ENCODE results near the gene ALDH2. TPM values are rescaled to one million over a fixed set of nuclear protein-coding genes. Genes with fewer than 3 reads are reported as not detected.

The ALDH2 gene
- total and polyA plus RNA-seq, 2 experiments from 2014 or later = 130 to 164 TPM

DNA sequence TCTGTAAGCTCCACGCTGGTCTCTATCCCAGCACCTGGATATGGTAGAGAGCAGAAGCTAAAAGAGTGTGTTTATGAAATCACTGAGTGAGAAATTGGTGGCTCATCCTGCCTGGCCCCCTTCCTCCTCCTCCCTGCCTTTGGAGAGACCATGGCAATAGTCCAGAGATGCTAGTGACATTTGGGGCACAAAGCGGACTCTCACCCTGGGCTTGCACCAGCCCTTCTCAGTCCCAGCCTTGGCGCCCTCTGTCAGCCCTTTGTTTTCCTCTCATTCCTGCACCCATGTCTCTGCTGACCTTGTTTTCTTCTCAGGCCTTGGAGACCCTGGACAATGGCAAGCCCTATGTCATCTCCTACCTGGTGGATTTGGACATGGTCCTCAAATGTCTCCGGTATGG is 18.2 kb downstream of the ALDH2 start:
- Histone ChIP-seq H3K27me3 (no peaks in the 10 kb centered on the region), H3K27ac (no peak overlapping the region), H3K9me3 (ENCODE audit: low read depth) (no peaks in the 10 kb centered on the region), H3K4me3 (no peak overlapping the region), H3K36me3 (peaks cover 23% of the 10 kb centered on the region), H3K4me1 (ENCODE audit: low read depth) (no peaks in the 10 kb centered on the region)
- DNase-seq (ENCODE audit: low read depth in 1 of 2, low spot score in 1 of 2) = no peak
- TF ChIP-seq, protein P1, sequence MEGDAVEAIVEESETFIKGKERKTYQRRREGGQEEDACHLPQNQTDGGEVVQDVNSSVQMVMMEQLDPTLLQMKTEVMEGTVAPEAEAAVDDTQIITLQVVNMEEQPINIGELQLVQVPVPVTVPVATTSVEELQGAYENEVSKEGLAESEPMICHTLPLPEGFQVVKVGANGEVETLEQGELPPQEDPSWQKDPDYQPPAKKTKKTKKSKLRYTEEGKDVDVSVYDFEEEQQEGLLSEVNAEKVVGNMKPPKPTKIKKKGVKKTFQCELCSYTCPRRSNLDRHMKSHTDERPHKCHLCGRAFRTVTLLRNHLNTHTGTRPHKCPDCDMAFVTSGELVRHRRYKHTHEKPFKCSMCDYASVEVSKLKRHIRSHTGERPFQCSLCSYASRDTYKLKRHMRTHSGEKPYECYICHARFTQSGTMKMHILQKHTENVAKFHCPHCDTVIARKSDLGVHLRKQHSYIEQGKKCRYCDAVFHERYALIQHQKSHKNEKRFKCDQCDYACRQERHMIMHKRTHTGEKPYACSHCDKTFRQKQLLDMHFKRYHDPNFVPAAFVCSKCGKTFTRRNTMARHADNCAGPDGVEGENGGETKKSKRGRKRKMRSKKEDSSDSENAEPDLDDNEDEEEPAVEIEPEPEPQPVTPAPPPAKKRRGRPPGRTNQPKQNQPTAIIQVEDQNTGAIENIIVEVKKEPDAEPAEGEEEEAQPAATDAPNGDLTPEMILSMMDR (IDR thresholded peaks at IDR 0.05; ENCODE audit: low read depth, low read length) = no peak

DNA sequence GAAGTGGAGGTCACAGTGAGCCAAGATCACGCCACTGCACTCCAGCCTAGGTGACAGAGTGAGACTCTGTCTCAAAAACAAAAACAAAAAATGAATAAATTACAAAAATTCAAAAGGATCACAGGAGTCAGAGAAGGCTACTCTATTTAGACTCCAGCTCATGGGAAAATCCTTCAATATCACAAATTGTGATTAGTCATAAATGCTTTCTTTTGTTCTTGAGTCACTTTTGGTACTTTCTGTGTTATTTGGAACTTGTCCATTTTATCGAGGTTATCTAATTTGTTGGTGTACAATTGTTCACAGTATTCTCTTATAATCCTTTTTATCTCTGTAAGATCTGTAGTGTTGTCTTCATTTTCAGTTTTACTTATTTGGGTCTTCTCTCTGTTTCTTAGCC is 18.9 kb downstream of the ALDH2 start:
- Histone ChIP-seq H3K9me3 (ENCODE audit: low read depth) (no peaks in the 10 kb centered on the region), H3K36me3 (peaks cover 30% of the 10 kb centered on the region), H3K27ac (no peak overlapping the region), H3K4me3 (no peak overlapping the region), H3K4me1 (ENCODE audit: low read depth) (no peaks in the 10 kb centered on the region), H3K27me3 (no peaks in the 10 kb centered on the region)
- TF ChIP-seq, protein P1 (IDR thresholded peaks at IDR 0.05; ENCODE audit: low read depth, low read length) = no peak
- peak in 1 of 2 donors; percentile 52 for DNase-seq (ENCODE audit: low read depth in 1 of 2, low spot score in 1 of 2)

DNA sequence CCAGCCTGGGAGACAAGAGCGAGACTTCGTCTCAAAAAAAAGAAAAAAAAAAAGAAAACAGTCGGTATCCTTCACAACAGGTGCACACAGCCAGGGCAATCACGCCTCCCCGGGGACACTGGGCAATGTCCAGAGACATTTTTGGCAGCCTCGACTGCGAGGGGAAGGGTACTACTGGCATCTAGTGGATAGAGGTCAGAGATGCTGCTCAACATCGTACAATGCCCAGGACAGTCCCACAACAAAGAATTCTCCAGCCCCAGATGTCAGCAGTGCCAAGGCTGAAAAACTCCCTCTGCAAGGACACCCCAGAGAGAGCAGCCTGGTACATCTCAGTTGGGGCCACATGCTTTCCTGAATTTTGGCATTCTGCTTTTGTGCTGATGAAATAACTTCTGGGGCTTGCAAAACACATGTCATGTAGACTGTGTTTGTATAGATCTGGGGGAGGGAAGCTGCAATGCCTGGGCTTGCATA is 21.5 kb downstream of the ALDH2 start:
- no peaks in the 10 kb centered on the region for H3K27me3 ChIP-seq
- peak in 1 of 2 donors; percentile 87 for DNase-seq (ENCODE audit: low read depth in 1 of 2, low spot score in 1 of 2)
- peaks cover 40% of the 10 kb centered on the region for H3K36me3 ChIP-seq
- TF ChIP-seq, protein P1 (IDR thresholded peaks at IDR 0.05; ENCODE audit: low read depth, low read length) = peak; percentile 50
- H3K27ac ChIP-seq = no peak overlapping the region
- H3K9me3 ChIP-seq (ENCODE audit: low read depth) = no peaks in the 10 kb centered on the region
- no peak overlapping the region for H3K4me3 ChIP-seq
- no peaks in the 10 kb centered on the region for H3K4me1 ChIP-seq (ENCODE audit: low read depth)

DNA sequence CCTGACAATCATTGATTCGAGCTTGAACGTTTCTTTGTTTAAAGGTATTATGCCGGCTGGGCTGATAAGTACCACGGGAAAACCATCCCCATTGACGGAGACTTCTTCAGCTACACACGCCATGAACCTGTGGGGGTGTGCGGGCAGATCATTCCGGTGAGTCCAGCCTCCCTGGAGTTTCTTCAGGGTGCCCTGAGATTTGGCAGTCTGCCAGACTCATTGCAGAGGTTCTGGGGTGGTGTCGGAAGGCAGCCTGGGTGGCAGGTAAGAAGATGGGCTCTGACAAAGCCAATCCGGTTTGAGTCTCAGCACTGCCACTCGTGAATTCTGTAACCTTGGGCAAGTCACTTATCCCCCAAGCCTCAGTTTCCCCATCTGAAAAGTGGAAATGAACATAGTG is 23.0 kb downstream of the ALDH2 start:
- TF ChIP-seq, protein P1 (IDR thresholded peaks at IDR 0.05; ENCODE audit: low read depth, low read length) = no peak
- no peak for DNase-seq (ENCODE audit: low read depth in 1 of 2, low spot score in 1 of 2)
- Histone ChIP-seq H3K4me1 (ENCODE audit: low read depth) (no peaks in the 10 kb centered on the region), H3K27ac (no peak overlapping the region), H3K36me3 (peaks cover 39% of the 10 kb centered on the region), H3K9me3 (ENCODE audit: low read depth) (no peaks in the 10 kb centered on the region), H3K4me3 (no peak overlapping the region), H3K27me3 (no peaks in the 10 kb centered on the region)

DNA sequence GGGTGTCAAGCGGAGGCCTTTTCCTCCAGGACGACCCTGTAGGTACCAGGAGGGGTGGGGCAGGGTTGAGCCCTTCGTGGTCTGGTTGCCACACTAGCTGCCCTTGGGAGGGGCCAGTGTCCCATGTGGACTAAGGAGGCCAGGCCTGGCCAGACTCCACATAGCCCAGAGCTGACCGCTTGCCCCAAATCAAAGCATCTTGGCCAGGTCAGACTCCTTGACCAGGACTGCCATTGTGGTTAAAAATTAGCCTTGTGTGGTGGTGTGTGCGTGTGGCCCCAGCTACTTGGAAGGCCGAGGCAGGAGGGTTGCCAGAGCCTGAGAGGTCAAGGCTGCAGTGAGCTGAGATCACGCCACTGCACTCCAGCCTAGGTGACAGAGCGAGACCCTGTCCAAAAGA is 24.8 kb downstream of the ALDH2 start:
- H3K9me3 ChIP-seq (ENCODE audit: low read depth) = no peaks in the 10 kb centered on the region
- DNase-seq (ENCODE audit: low read depth in 1 of 2, low spot score in 1 of 2) = no peak
- H3K27me3 ChIP-seq = no peaks in the 10 kb centered on the region
- TF ChIP-seq, protein P1 (IDR thresholded peaks at IDR 0.05; ENCODE audit: low read depth, low read length) = no peak
- H3K36me3 ChIP-seq = peaks cover 34% of the 10 kb centered on the region
- no peak overlapping the region for H3K27ac ChIP-seq
- H3K4me1 ChIP-seq (ENCODE audit: low read depth) = no peaks in the 10 kb centered on the region
- H3K4me3 ChIP-seq = no peak overlapping the region

All from cardiac muscle cell (in vitro differentiated cells and primary cell).